Esophagus squamous epithelium (tissue), 4 donors: ENCODE data around the gene MRPL54.

Experiments used
- CTCF ChIP-seq, 6 experiments: fragments of 450-650 bp in 4 of 6; fragments of 200-600 bp in 2 of 6; sonication (generic) in 2 of 6; IDR thresholded peaks; one replicate each; pipeline ENCODE4 v1.5.1; 2016 to 2019; ENCODE audit warnings: antibody characterized with exemption in 6 of 6, mild to moderate bottlenecking in 4 of 6, moderate library complexity in 4 of 6
- POLR2A ChIP-seq, 4 donors: fragments of 450-650 bp; IDR thresholded peaks; one replicate each; pipeline ENCODE4 v1.6.1; 2017; ENCODE audit warnings: antibody characterized with exemption in 4 of 4, mild to moderate bottlenecking in 4 of 4, moderate library complexity in 3 of 4

GRCh38 chr19:3792114-3792513, 29.6 kb downstream of the MRPL54 start:
- TF ChIP-seq CTCF (IDR thresholded peaks at IDR 0.05) (no peak), POLR2A (IDR thresholded peaks at IDR 0.05) (no peak)
